Peyer's patch (tissue), 4 donors: Measurements from ENCODE around the gene NFIB.

Experiments used
- CTCF ChIP-seq, 6 experiments: fragments of 450-650 bp in 4 of 6; fragments of 200-600 bp in 2 of 6; sonication (generic) in 1 of 6; IDR thresholded peaks; one replicate each; pipeline ENCODE4 v1.5.1; 2017 to 2019; ENCODE audit warnings: antibody characterized with exemption in 6 of 6, mild to moderate bottlenecking in 3 of 6, moderate library complexity in 1 of 6
- POLR2A ChIP-seq, 2 donors: fragments of 450-650 bp; IDR thresholded peaks; one replicate each; pipeline ENCODE4 v1.5.1; 2017; ENCODE audit warnings: antibody characterized with exemption in 2 of 2, mild to moderate bottlenecking in 2 of 2, moderate library complexity in 2 of 2

DNA sequence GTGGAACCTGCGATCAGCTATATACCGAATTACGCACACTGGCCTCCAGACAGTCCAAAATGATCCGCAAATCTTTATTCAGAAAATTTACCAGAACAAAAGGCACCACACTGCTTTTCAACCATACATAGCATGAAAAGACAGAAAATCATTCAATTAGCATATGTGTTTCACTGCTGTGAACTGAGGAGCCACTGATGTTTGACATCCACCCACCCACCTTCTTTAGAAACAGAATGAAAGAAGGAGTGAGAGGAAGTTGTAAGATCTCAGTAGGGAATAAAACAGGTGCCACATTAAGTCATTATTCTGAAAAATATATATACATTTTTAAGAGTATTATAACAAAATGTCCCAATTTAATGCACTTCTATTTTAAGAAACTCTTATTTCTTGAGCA is 156.8 kb downstream of the NFIB start:
- TF ChIP-seq CTCF (IDR thresholded peaks at IDR 0.05), result no peak
- TF ChIP-seq POLR2A (IDR thresholded peaks at IDR 0.05), result no peak
